GM19035 (cell line): ENCODE measurements around the gene S1PR4.
"Not testable (repeated sequence)": the region's sequence is repeated elsewhere in the genome, so short reads cannot be mapped to it uniquely, and the experiment has no call there.

Experiments used
- ATAC-seq: cut with Tn5 transposase; IDR thresholded peaks from one replicate; pipeline ENCODE4 v1.9.1; 2021; ENCODE audit not compliant: unreplicated experiment

The S1PR4 gene

DNA sequence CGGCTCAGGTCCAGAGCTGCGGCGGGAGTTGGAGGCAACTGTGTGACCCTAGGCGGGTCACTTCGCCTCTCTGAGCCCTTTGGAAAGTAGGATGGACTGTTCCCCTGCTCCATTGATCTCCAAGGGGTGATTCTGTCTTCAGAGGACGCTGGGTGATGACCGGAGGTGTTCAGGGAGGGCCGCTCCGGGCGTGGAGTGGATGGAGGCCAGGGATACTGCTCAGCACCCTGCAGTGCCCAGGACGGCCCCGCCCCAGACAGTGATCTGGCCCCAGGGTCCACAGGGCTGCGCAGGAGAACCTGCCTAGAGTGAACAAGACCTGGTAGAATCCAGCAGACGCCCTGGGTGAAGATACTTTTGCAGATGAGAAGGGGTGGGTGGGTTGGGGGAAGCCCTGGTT lies 14.1 kb downstream of the S1PR4 start:
- ATAC-seq, result no peak

DNA sequence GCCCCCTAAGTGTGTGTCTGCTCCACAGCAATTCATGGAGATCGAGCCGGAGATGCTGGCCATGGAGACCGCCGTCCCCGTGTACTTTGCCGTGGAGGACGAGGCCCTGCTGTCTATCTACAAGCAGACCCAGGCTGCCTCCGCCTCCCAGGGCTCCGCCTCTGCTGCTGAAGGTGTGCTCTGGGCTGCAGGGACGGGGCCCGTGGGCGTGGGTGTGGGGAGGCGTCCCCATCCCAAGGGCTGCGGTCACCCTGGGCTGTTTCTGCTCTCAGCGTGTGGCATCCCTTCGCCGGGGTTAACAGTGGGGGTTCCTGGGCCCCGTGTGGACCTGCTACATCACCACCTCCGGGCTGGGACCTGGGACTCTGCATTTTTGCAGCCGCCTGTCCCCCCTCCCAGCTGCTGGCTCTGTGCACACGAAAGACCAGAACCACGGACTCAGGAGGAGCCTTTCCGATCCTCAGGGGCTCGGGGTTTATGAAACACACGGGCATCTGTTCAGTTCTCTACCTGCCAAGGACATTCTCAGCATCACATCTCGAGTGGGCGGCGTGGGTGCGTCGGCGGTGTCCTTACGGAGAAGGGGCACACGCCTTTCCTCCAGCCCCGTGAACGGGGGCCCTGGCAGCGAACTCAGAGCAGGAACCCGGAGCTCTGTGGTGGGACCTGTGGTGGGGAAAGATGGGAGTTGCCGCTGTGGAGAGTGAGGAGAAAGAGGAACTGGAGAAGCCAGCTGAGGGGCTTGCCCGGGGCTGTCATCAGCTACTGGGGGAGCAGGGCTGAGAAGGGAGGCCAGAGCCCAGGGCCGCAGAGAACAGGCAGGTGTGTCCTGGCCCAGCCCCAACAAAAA lies 14.9 kb downstream of the S1PR4 start:
- ATAC-seq, result no peak

DNA sequence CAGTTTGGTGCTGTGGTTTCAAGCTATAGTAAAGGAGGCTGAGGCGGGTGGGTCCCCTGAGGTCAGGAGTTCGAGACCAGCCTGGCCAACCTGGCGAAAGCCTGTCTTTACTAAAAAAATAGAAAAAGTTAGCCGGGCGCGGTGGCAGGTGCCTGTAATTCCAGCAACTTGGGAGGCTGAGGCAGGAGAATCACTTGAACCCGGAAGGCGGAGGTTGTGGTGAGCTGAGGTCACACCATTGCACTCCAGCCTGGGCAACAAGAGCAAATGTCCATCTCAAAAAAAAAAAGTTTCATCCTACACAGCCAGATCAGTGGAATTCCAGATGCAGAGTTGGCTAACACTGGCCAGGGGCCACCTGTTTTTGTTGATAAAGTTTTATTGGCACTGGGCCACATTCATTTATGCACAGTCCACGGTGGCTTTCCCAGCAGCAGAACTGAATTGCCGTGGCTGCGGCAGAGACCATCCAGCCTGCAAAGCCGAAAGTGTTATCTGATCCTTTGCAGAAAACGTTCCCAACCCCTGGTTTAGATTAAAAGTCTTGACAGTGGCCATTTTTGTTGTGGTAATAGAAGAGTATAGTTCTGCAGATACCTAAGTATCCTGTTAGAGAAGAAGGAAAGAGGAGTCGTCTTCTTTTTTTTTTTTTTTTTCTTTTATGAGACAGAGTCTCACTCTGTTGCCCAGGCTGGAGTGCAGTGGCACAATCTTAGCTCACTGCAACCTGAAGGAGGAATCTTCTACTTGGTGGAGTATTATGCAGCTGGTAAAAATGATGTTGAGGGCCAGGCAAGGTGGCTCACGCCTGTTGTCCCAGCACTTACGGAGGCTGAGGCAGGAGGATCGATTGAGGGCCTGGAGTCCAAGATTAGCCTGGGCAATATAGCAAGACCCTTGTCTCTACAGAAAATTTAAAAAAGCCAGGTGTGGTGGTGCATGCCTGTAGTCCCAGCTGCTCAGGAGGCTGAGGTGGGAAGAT lies 15.8 kb downstream of the S1PR4 start:
- ATAC-seq, result no peak

DNA sequence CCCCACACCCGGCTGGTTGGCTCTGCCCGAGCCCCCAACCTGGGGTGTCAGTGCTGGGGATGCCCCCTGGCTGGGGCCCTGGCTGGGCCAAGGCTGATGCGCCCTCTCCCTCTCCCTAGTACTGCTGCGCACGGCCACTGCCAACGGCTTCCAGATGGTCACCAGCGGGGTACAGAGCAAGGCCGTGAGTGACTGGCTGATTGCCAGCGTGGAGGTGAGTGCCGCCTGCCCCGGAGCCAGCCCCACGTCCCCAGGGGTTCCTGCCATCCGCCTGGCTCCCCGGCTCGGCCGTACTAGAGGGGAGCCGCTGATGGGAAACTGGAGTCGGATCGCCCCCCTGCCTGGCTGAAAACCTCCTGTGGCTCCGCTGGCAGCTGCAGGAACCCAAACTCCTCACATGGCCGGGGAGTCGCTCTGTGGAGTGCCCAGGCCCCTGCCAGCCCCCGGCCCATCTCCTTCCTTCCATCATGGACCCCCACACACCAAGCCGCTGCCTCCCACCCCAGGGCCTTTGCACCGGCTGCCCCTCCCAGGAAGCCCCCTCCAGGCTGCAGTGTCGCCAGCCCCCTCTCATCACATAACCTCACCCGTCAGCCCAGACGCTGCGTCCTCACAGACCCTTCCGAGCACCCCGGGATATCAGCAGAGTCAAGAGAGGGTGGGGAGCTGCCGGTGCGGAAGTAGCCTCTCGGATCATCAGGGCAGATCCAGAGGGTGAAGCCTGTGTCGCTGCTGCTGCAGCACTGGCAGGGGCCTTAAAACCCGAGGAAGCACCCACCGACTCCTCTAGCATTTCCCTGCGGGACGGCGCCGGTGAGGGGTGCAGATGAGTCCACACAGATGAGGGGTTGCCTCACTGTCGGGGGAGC lies 17.7 kb downstream of the S1PR4 start:
- no peak for ATAC-seq

DNA sequence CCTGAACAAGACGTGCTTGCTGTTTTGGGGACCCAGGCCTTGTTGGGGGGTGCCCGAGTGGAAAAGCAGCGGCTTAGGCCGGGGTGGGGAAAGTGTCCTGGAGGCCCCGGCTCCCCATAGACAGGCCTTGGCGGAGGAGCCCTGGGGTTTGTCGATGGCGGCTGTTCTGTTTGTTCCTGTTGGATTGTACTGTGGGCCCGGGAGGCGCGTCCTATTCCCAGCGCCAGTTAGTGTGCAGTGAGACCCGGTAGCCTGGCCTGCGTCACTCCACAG lies 18.3 kb downstream of the S1PR4 start:
- no peak for ATAC-seq

DNA sequence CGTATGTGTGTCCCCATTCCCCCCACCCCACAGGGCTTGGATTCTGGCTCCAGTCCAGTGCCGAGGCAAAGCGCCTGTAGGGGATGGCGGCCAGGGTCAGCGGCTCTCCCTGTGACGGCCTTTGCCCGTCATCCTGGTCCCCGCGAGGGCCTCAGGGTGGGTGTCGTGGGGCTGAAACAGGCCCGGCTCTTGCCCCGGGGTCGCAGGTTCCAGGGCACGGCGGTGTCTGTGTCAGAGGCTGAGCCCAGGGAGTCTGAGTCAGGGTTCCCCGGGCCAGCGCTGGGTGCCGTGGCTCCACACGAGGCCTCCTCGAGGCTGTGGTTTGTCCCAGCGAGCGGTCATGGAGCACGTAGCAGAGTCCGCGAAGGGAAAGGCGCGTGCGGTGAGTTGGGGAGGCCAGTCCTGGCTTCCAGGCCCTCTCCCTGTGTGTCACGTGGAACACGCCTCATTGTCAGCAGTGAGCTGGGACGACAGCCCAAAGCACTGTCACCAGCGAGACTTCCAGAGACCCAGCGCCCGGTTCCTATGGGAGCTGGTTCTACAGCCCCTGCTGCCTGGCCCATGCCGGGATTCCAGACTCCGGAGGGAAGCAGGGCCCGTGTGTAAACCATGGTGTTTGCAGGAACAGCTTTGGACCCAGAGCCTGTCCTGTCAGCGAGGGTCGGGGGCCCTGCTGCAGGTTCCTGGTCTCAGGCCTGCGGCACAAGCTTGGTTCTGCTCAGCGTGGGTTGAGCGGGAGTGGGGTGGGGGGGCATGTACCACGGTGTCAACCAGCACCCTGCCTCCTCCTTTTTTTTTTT lies 20.5 kb downstream of the S1PR4 start:
- ATAC-seq, result no peak

DNA sequence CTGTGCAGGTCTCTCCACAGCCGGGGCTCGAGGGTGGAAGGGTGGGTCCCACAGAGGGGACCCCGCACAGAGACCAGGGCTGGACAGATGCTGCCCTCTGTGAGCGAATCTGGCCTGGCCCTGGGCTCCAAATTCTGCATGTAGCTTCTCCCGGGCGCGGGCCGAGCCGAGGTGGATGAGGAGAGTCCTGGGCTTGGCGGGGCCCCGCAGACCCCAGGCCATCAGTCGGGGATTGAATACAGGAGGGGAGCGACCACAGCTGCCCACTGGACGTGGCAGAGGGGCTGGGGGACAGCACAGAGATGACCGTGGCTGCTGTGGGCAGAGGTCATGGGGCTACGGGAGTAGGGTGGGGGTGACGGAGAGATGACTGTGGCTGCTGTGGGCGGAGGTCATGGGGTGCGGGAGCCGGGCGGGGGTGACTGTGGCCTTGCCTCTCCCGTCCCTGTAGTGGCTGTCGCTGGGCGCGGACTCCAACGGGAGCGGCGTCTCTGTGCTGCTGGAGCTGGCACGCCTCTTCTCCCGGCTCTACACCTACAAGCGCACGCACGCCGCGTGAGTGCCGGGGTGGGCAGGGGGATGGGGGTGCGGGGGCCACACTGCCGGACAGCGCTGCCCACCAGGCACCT lies 22.6 kb downstream of the S1PR4 start:
- no peak for ATAC-seq

DNA sequence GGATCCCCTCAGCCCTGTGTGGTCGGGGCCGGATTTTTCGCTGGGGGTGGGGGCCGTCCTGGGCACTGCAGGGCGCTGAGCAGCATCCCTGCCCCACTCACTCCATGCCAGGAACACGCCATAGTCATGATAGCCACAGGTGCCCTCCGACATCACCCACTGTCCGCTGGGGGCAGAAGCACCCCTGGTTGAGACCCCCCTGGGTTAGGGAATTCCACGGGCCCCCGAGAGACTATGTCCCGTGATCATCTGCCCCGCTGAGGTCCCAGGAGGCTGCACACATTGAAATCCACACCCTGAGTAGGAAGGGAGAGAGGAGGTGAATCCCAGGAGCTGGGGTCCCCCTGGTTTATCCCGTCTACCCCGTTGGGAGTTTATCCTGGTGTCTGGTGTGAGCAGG lies 23.3 kb downstream of the S1PR4 start:
- no peak for ATAC-seq

DNA sequence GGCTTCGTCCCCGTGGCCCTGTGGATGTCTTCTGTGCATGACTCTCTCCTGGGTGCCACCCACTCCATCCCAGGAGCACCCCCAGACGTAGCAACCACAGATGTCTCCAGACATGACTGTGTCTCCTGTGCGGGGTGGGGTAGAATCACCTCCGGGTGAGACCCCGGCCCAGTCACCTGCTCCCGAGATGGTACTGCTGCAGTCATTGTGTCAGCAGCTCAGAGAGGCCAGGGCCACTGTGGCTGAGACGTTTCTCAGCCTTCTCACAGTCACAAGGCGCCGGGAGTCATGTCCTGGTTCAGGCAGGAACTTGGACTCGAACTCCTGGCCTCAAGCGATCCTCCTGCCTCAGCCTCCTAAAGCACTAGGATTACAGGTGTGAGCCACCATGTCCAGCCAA lies 23.8 kb downstream of the S1PR4 start:
- no peak for ATAC-seq

DNA sequence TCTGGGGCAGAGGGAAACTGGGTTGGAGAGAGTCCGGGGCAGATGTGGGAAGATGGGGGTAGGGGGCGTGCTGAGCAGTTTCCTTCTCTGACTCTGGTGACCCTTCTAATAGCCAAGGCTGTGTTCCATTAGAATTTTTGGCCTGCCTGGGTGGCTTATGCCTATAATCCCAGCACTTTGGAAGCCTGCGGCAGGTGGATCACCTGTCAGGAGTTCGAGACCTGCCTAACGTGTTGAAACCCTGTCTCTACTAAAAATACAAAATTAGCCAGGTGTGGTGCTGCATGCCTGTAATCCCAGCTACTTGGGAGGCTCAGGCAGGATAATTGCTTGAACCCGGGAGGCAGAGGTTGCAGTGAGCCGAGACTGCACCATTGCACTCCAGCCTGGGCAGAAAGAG lies 24.3 kb downstream of the S1PR4 start:
- ATAC-seq, result not testable (repeated sequence)

DNA sequence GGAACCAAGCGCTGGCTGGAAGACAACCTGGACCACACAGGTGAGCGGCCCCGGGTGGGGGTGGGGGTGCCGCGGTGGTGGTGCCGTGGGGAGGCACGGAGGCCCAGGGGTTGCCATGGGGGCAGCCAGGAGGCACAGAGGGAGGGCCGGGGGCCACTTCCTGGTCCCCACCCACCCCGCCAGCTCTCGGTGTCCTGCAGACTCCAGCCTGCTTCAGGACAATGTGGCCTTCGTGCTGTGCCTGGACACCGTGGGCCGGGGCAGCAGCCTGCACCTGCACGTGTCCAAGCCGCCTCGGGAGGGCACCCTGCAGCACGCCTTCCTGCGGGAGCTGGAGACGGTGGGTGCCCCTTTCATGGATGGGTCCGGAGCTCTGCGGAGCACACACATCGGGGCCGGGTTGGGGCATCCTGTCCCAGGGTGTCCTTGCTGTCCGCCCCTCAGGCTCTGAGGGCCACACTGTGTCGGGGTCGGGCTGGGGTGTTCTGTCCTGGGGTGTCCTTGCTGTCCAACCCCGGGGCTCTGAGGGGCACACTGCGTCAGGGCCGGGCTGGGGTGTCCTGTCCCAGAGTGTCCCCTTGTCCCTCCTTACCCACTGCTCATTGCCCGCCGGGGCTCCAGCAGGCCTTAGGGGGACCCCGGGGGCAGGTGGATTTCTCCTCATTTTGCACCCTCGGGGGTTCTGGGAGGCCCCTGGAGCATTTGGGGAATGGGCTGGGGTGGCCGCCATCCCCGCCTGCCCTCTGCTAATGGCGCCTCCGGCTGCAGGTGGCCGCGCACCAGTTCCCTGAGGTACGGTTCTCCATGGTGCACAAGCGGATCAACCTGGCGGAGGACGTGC lies 25.5 kb downstream of the S1PR4 start:
- ATAC-seq, result no peak

DNA sequence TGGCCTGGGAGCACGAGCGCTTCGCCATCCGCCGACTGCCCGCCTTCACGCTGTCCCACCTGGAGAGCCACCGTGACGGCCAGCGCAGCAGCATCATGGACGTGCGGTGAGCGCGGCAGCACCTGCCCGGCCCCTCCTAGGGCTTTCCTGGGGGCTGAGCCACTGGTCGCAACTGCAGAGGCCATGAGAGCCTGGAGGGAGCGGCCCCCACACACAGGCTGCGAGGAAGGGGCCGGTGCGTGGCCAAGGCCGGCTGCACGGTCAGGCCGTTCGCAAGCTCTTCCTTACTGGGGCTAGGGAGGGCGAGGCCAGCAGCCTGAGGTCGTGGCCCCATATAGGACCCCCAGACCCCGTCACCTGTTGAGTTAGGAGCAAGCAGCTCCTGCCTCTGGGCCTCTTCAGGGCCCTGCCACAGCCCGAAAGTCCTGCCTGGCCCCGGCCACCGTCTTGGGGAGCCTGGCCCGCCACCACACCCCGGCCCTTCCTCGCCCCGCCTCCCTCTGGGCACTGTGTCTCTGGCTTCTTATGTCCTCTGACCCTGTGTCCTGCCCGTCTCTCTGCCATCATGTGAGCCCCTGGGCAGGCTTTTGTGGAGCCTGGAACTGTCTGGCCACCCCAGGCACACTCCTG lies 26.2 kb downstream of the S1PR4 start:
- ATAC-seq, result no peak

DNA sequence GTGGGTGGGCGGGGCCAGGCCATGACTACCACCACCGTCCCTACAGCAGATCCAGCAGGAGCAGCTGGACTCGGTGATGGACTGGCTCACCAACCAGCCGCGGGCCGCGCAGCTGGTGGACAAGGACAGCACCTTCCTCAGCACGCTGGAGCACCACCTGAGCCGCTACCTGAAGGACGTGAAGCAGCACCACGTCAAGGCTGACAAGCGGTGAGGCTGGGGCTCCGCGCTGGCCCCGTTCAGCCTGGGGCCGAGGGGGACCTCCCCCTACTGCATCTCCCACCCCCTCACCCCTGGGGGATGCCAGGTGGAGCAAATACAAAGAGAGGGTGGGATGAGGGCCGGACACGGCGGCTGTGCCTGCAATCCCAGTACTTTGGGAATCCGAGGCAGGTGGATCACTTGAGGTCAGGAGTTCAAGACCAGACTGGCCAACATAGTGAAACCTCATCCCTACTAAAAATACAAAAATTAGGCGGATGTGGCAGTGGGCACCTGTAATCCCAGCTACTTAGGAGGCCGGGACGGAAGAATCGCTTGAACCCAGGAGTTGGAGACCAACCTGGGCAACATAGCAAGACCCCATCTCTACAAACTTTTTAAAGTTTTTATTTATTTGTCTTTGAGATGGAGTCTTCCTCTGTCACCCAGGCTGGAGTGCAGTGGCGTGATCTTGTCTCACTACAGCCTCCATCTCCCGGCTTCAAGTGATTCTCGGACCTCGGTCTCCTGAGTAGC lies 27.8 kb downstream of the S1PR4 start:
- ATAC-seq, result no peak

DNA sequence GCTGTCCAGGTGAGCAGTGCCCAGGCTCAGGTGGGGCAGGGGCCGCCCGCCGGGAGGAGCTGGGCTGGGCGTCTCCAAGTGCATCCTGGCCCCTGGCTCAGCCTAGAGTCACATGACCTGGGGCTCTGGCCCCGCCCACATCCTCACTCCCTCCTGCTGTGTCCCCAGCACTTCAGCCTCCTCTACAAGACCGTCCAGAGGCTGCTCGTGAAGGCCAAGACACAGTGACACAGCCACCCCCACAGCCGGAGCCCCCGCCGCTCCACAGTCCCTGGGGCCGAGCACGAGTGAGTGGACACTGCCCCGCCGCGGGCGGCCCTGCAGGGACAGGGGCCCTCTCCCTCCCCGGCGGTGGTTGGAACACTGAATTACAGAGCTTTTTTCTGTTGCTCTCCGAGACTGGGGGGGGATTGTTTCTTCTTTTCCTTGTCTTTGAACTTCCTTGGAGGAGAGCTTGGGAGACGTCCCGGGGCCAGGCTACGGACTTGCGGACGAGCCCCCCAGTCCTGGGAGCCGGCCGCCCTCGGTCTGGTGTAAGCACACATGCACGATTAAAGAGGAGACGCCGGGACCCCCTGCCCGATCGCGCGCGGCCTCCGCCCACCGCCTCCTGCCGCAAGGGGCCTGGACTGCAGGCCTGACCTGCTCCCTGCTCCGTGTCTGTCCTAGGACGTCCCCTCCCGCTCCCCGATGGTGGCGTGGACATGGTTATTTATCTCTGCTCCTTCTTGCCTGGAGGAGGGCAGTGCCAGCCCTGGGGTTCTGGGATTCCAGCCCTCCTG lies 29.1 kb downstream of the S1PR4 start:
- no peak for ATAC-seq

DNA sequence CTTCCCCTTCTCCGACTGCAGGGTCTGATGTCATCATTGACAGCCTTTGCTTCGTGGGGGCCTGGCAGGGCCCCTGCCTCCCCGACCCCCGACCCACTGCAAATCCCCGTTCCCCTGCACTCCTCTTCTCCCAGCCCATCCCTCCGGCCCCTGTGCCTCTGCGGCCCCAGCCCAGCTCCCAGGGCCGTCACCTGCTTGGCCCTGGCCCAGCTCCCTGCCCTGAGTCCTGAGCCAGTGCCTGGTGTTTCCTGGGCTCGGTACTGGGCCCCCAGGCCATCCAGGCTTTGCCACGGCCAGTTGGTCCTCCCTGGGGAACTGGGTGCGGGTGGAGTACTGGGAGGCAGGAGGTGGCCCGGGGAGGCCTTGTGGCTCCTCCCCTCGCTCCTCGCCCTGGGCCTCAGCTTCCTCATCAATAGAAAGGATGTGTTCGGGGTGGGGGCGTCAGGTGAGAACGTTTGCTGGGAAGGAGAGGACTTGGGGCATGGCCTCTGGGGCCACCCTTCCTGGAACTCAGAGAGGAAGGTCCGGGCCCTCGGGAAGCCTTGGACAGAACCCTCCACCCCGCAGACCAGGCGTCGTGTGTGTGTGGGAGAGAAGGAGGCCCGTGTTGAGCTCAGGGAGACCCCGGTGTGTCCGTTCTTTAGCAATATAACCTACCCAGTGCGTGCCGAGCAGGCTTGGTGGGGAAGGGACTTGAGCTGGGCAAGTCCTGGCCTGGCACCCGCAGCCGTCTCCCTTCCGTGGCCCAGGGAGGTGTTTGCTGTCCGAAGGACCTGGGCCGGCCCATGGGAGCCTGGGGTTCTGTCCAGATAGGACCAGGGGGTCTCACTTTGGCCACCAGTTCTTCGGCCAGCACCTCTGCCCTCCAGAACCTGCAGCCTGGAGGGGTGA lies 30.0 kb downstream of the S1PR4 start:
- ATAC-seq, result no peak

DNA sequence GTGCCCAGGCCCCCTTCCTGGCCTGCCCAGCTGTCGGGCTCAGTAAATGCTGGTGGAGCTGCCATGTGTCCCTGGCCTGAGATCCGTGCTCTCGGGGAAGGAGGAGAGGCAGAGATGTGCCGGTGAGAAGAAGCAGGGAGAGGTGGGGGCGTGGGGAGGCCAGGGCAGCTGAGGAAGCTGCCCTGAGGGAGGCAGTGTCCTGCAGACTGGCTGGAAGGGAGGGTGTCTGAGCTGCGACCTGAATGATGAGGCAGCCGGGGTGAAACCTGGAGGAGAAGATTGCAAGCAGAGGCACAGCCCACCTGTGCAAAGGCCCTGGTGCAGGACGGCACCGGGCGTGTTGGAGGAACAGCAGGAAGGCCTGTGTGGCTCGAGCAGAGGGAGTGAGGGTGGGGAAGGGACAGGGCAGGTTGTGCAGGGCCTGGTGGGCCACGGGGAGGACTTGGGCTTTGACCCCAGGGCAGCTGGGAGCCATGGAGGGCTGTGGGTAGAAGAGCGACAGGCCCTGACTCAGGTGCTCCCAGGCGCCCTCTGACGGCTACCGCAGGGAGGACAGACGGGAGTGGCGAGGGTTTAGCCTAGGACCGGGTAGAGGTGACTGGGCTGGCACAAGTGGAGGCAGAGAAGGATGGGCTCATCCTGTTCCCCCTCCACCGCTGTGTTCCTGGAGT lies 31.9 kb downstream of the S1PR4 start:
- no peak for ATAC-seq
